ENCODE measurements around the gene RNF19B. TPM values are rescaled to one million over a fixed set of nuclear protein-coding genes. Genes with fewer than 3 reads are reported as not detected.

Gene RNF19B
- total and polyA plus RNA-seq, 10 of the 15 experiments (the other 5 are each of a cell fraction or from before 2014, with no cell fraction given) = 2.8 to 32.6 (median 16.6) TPM

DNA sequence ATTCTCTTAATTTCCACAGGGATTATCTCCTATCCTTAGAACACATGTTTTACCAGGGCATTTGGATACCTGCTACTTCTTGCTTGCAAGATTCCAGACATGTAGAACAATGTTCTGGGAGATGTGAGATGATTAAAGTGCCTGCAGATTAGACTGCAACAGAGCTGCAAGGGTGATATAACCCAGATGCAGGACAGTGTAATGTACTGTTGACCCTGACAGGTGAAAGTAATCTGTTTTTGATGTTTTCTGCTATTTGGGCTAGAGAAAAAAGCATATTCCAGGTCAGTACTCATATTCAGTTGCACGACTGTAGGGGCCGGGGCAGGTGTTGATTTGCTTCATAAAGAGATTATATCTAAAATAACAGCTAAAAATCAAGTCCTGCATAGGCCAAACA is 36.3 kb downstream of the RNF19B start:
- H3K27me3 ChIP-seq (replicated peaks in 1 of 2; ENCODE audit: control insufficient read depth in 2 of 2, insufficient read depth in 2 of 2, low read length in 1 of 2) = peaks cover 0 to 5% of the 10 kb centered on the region in 2 experiments; a peak in 2 of 4 replicates
- ChIA-PET CTCF (interaction anchor here (0.9 kb wide), 1 partner anchor 77 kb away, joined by 3 read pairs; no protein-coding TSS in a partner anchor), POLR2A (interaction anchor here (1.2 to 1.5 kb wide), 2 partner anchors 80 to 126 kb away, joined by 3 read pairs; no protein-coding TSS in a partner anchor), SMC1A (ENCODE audit: uncharacterized antibody, unreplicated experiment) (interaction anchor here (8.4 kb wide), 1 partner anchor 128 kb away, joined by 110 read pairs; no protein-coding TSS in a partner anchor), RAD21 (ENCODE audit: unreplicated experiment) (no interaction called here)
- 82% methylated on average over 2 of the region's 2 CpGs for WGBS (ENCODE audit: insufficient coverage, insufficient replicate concordance, low lambda C conversion rate, missing lambda C conversion rate)
- DNase-seq (ENCODE audit: low read depth, low spot score) (no peak), ATAC-seq (no peak), FAIRE-seq (no peak)
- in situ Hi-C loops (cut with MboI) = loop anchor here (25.0 kb wide), 1 partner anchor 684 kb away; no protein-coding TSS in a partner anchor
- H3K4me2 ChIP-seq (ENCODE audit: control insufficient read depth, insufficient read depth) = no peak overlapping the region
- no peaks in the 10 kb centered on the region for H3K9me3 ChIP-seq (replicated peaks; ENCODE audit: control insufficient read depth, insufficient read depth, low read length)
- no peaks in the 10 kb centered on the region for H4K20me1 ChIP-seq (ENCODE audit: control insufficient read depth, insufficient read depth)
- intact Hi-C loops (cut with micrococcal nuclease; ENCODE audit: unreplicated experiment) = no loop called here
- H3K36me3 ChIP-seq (ENCODE audit: control insufficient read depth in 2 of 2, insufficient read depth in 2 of 2, low read length in 1 of 2) = no peaks in the 10 kb centered on the region
- no peak overlapping the region for H3K4me3 ChIP-seq
- H3K4me1 ChIP-seq (ENCODE audit: control insufficient read depth, insufficient read depth, low read length) = no peaks in the 10 kb centered on the region
- no peak overlapping the region for H3K9ac ChIP-seq (ENCODE audit: control insufficient read depth, insufficient read depth, low read length)
- no peak overlapping the region for H3K27ac ChIP-seq (ENCODE audit: control insufficient read depth, insufficient read depth)
- TF ChIP-seq, protein P1, sequence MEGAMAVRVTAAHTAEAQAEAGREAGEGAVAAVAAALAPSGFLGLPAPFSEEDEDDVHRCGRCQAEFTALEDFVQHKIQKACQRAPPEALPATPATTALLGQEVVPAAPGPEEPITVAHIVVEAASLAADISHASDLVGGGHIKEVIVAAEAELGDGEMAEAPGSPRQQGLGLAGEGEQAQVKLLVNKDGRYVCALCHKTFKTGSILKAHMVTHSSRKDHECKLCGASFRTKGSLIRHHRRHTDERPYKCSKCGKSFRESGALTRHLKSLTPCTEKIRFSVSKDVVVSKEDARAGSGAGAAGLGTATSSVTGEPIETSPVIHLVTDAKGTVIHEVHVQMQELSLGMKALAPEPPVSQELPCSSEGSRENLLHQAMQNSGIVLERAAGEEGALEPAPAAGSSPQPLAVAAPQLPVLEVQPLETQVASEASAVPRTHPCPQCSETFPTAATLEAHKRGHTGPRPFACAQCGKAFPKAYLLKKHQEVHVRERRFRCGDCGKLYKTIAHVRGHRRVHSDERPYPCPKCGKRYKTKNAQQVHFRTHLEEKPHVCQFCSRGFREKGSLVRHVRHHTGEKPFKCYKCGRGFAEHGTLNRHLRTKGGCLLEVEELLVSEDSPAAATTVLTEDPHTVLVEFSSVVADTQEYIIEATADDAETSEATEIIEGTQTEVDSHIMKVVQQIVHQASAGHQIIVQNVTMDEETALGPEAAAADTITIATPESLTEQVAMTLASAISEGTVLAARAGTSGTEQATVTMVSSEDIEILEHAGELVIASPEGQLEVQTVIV (IDR thresholded peaks at IDR 0.05; ENCODE audit: borderline replicate concordance, partially characterized antibody) = no peak
- no peaks in the 10 kb centered on the region for H3K79me2 ChIP-seq (ENCODE audit: control insufficient read depth, insufficient read depth, low read length)
- no peak overlapping the region for H2AFZ ChIP-seq (ENCODE audit: control insufficient read depth, low read depth, low read length)
- BruUV-seq (replicated peaks) = no TSS peak

DNA sequence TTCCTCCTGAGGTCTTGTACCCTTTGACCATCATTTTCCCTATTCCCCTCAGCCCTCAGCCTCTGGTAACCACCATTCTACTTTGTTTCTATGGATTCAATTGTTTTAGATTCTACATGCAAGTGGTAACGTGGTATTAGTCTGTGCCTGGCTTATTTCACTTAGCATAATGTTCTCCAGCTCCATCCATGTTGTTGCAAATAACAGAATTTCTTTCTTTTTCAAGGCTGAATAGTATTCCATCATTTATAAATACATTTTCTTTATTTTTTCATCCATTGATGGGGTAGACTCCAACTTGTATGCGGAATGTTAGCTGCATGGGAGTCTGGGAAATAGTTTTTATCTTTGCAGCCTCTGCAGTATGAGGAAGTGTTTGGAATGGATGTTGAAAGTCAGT is 37.2 kb downstream of the RNF19B start:
- no peak for ATAC-seq
- ChIA-PET POLR2A (no interaction called here), SMC1A (ENCODE audit: uncharacterized antibody, unreplicated experiment) (no interaction called here), RAD21 (ENCODE audit: unreplicated experiment) (no interaction called here), CTCF (interaction anchor here (0.6 to 1.0 kb wide), 3 partner anchors 9 to 127 kb away, joined by 3 to 5 read pairs (median 3); no protein-coding TSS in a partner anchor)
- Histone ChIP-seq H4K20me1 (ENCODE audit: control insufficient read depth, insufficient read depth) (no peaks in the 10 kb centered on the region), H3K27ac (ENCODE audit: control insufficient read depth, insufficient read depth) (no peak overlapping the region), H3K9me3 (replicated peaks; ENCODE audit: control insufficient read depth, insufficient read depth, low read length) (no peaks in the 10 kb centered on the region), H3K4me1 (ENCODE audit: control insufficient read depth, insufficient read depth, low read length) (no peaks in the 10 kb centered on the region), H2AFZ (ENCODE audit: control insufficient read depth, low read depth, low read length) (no peak overlapping the region), H3K4me3 (no peak overlapping the region), H3K27me3 (replicated peaks in 1 of 2; ENCODE audit: control insufficient read depth in 2 of 2, insufficient read depth in 2 of 2, low read length in 1 of 2) (peaks cover 0 to 5% of the 10 kb centered on the region in 2 experiments; a peak in 2 of 4 replicates), H3K4me2 (ENCODE audit: control insufficient read depth, insufficient read depth) (no peak overlapping the region), H3K36me3 (ENCODE audit: control insufficient read depth in 2 of 2, insufficient read depth in 2 of 2, low read length in 1 of 2) (no peaks in the 10 kb centered on the region), H3K79me2 (ENCODE audit: control insufficient read depth, insufficient read depth, low read length) (no peaks in the 10 kb centered on the region), H3K9ac (ENCODE audit: control insufficient read depth, insufficient read depth, low read length) (no peak overlapping the region)
- intact Hi-C loops (cut with micrococcal nuclease; ENCODE audit: unreplicated experiment) = no loop called here
- no TSS peak for BruUV-seq (replicated peaks)
- TF ChIP-seq ZNF207 (IDR thresholded peaks at IDR 0.05; ENCODE audit: borderline replicate concordance) (no peak), ZSCAN29 (IDR thresholded peaks at IDR 0.05) (no peak)
- in situ Hi-C loops (cut with MboI) = loop anchor here (25.0 kb wide), 1 partner anchor 685 kb away; no protein-coding TSS in a partner anchor
- no peak for FAIRE-seq
- DNase-seq (ENCODE audit: low read depth, low spot score) = no peak
- WGBS (ENCODE audit: insufficient coverage, insufficient replicate concordance, low lambda C conversion rate, missing lambda C conversion rate) = 20% methylated on average over 2 of the region's 2 CpGs
